BLaER1 (cell line): Measurements from ENCODE around the gene PICK1.

Experiments
- H3K27ac ChIP-seq: shearing (Covaris generic); formaldehyde crosslinking; 2 replicates; pipeline ENCODE4 v1.8.1; 2022
- H3K27me3 ChIP-seq: shearing (Covaris generic); formaldehyde crosslinking; 2 replicates; pipeline ENCODE4 v1.8.1; 2022
- H3K36me3 ChIP-seq: shearing (Covaris generic); formaldehyde crosslinking; 2 replicates; pipeline ENCODE4 v1.8.1; 2022
- H3K4me1 ChIP-seq: shearing (Covaris generic); formaldehyde crosslinking; 2 replicates; pipeline ENCODE4 v1.8.1; 2022
- H3K4me2 ChIP-seq: shearing (Covaris generic); formaldehyde crosslinking; 2 replicates; pipeline ENCODE4 v1.8.1; 2022
- H3K4me3 ChIP-seq: shearing (Covaris generic); formaldehyde crosslinking; 2 replicates; pipeline ENCODE4 v1.8.1; 2022
- H3K9ac ChIP-seq: shearing (Covaris generic); formaldehyde crosslinking; 2 replicates; pipeline ENCODE4 v1.8.1; 2022
- H3K9me3 ChIP-seq: shearing (Covaris generic); formaldehyde crosslinking; 2 replicates; pipeline ENCODE4 v1.8.1; 2022
- H4K20me1 ChIP-seq: shearing (Covaris generic); formaldehyde crosslinking; 2 replicates; pipeline ENCODE4 v1.8.1; 2022
- Cebpa-rat ChIP-seq: shearing (Covaris generic); IDR thresholded peaks from 2 replicates; pipeline ENCODE4 v1.8.1; 2022

Gene PICK1

DNA sequence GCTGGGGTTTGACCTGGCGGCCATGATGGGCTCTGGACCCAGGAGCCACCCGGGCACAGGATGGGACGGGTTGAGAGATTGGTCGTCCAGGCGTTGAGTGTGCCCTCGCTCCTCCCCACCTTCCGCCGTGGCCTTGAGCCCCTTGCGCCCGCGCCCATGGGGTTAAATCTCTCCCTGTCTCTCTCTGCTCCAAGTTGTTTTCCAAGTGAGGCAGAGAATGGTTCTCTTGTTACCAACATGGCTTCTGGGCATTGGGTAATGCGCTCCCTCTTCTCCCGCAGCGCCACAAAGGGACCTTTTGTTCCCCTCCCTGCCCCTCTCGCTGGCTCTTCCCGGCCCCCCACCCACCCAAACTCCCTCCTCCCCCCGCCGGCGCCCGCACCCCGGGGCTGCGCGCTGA is 18.8 kb upstream of the PICK1 start:
- Histone ChIP-seq H4K20me1 (no peaks in the 10 kb centered on the region), H3K27me3 (no peaks in the 10 kb centered on the region), H3K9me3 (no peaks in the 10 kb centered on the region), H3K4me2 (no peak overlapping the region), H3K4me1 (peaks cover 51% of the 10 kb centered on the region), H3K27ac (no peak overlapping the region), H3K9ac (no peak overlapping the region), H3K4me3 (no peak overlapping the region), H3K36me3 (no peaks in the 10 kb centered on the region)
- no peak for TF ChIP-seq Cebpa-rat

DNA sequence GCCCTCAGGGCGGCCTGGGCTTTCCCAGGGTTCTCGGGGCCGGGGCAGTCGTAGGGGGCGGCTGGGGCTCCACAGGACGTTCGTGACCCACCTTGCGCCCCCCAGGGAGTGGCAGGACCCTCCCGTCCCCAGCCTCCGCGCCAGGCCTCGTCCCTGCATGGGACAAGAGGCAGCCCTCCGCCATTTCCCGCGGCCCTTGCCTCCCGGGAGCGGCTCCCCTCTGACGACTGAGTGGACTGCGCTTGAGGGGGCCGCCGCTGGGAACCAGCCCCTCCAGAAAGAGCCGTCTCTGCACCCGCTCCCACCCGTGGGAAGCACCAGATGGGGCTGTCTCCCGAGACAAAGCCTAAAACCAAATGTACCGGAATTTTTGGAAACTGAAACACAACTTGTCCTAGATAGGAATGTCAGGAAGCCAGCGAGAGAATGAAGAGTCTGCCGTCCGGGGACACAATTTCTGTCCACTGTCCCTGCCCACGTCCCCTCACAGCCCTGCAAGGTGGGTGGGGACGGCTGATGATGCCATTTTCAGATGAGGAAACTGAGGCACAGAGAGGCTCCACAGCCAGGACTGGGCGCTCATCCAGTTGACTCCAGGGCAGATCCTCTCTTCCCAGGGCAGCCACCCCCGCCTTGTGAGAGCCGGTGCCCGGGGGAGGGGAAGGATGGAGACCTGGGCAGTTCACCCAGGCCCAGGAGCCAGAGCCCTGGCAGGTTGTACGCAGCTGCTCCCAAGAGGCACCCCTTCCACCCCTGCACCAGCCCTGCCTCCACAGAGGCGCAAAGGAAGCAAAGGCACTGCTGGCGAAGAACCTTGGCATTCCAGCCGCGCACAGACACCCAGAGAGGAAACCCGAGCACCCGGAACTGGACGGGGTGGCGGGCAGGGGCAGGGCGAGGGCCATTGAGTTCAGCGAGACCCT is 18.1 kb upstream of the PICK1 start:
- H3K27me3 ChIP-seq: no peaks in the 10 kb centered on the region
- H3K27ac ChIP-seq: no peak overlapping the region
- H3K4me2 ChIP-seq: no peak overlapping the region
- H3K9me3 ChIP-seq: no peaks in the 10 kb centered on the region
- no peak overlapping the region for H3K4me3 ChIP-seq
- H4K20me1 ChIP-seq: no peaks in the 10 kb centered on the region
- H3K36me3 ChIP-seq: no peaks in the 10 kb centered on the region
- TF ChIP-seq Cebpa-rat: no peak
- H3K4me1 ChIP-seq: peaks cover 44% of the 10 kb centered on the region
- H3K9ac ChIP-seq: no peak overlapping the region

- no peaks in the 10 kb centered on the region for H3K9me3 ChIP-seq
Measured at GRCh38 chr22:38040953-38041759, 16.0 kb upstream of the PICK1 start.

GRCh38 chr22:38041760-38042487 is 15.3 kb upstream of the PICK1 start:
- Histone ChIP-seq H3K36me3 (no peaks in the 10 kb centered on the region), H3K9ac (no peak overlapping the region), H3K4me1 (peaks cover 17% of the 10 kb centered on the region), H3K27ac (peak overlapping the region; percentile 2; the same call in 1 of the 2 replicates), H3K4me3 (no peak overlapping the region), H4K20me1 (no peaks in the 10 kb centered on the region), H3K4me2 (peak overlapping the region; percentile 31), H3K9me3 (no peaks in the 10 kb centered on the region), H3K27me3 (no peaks in the 10 kb centered on the region)
- no peak for TF ChIP-seq Cebpa-rat

More at GRCh38 chr22:38040953-38041759, 16.0 kb upstream of the PICK1 start:
- Histone ChIP-seq H3K4me2 (no peak overlapping the region), H3K4me3 (no peak overlapping the region), H3K9ac (no peak overlapping the region), H3K27me3 (no peaks in the 10 kb centered on the region), H3K27ac (no peak overlapping the region), H3K36me3 (no peaks in the 10 kb centered on the region), H4K20me1 (no peaks in the 10 kb centered on the region), H3K4me1 (peaks cover 24% of the 10 kb centered on the region)
- TF ChIP-seq Cebpa-rat: no peak

GRCh38 chr22:38042488-38042790 is 14.8 kb upstream of the PICK1 start:
- Histone ChIP-seq H3K9me3 (no peaks in the 10 kb centered on the region), H3K4me3 (no peak overlapping the region), H3K36me3 (no peaks in the 10 kb centered on the region), H3K4me2 (peak overlapping the region; percentile 31; the same call in 1 of the 2 replicates), H3K4me1 (peaks cover 17% of the 10 kb centered on the region), H3K27ac (peak overlapping the region; percentile 2; the same call in 1 of the 2 replicates), H4K20me1 (no peaks in the 10 kb centered on the region), H3K9ac (no peak overlapping the region), H3K27me3 (no peaks in the 10 kb centered on the region)
- TF ChIP-seq Cebpa-rat: no peak

DNA sequence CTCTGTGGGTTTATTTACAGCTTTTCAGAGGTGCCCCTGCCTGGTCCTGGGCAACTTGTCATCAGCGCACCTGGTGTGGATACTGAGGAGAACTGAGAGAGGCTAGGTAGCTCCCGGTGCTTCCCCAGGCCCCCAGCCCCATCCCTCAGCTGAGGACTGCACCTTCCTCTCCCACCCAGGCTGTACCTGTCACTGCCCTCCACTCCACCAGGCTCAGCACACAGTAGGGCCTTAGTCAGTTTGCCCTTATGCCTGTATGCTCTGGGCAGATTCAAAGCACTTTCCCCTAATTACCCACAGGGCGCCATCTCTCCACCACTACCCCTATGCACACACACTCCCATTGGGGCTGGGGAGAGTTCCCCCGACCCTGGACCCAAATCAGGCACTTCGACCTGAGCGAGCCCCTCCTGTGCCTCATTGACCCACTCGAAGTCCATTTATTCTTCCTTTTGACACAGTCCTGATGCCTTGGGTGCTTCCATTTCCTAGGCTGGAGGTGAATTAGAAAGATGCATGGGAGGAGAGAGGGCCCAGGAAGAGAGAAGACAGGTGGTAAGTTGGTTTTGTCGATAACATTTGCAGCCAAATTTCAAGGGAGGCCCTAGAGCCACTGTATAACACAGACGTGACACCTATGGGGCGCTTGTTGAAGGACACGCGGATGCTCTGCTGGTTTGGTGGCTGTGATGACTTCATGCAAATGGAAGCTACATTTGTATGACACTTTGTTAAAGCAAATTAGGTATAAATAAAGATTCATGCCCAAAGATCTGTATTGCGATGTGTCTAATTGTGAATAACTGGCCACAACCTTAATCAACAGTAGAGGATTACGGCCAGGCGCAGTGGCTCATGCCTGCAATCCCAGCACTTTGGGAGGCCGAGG is 13.8 kb upstream of the PICK1 start:
- Histone ChIP-seq H4K20me1 (no peaks in the 10 kb centered on the region), H3K9me3 (no peaks in the 10 kb centered on the region), H3K4me1 (peaks cover 17% of the 10 kb centered on the region), H3K4me3 (no peak overlapping the region), H3K36me3 (no peaks in the 10 kb centered on the region), H3K27me3 (no peaks in the 10 kb centered on the region), H3K4me2 (no peak overlapping the region), H3K27ac (no peak overlapping the region), H3K9ac (no peak overlapping the region)
- TF ChIP-seq Cebpa-rat: no peak

- Histone ChIP-seq H4K20me1 (no peaks in the 10 kb centered on the region), H3K27ac (no peak overlapping the region), H3K4me1 (peaks cover 19% of the 10 kb centered on the region), H3K9ac (no peak overlapping the region), H3K4me3 (no peak overlapping the region), H3K4me2 (no peak overlapping the region), H3K9me3 (no peaks in the 10 kb centered on the region), H3K36me3 (no peaks in the 10 kb centered on the region), H3K27me3 (no peaks in the 10 kb centered on the region)
- no peak for TF ChIP-seq Cebpa-rat
Measured at GRCh38 chr22:38046070-38046748, 11.0 kb upstream of the PICK1 start.

- peaks cover 37% of the 10 kb centered on the region for H3K4me1 ChIP-seq
- no peak overlapping the region for H3K4me3 ChIP-seq
- H3K27me3 ChIP-seq: no peaks in the 10 kb centered on the region
- H4K20me1 ChIP-seq: no peaks in the 10 kb centered on the region
- no peaks in the 10 kb centered on the region for H3K36me3 ChIP-seq
- H3K4me2 ChIP-seq: no peak overlapping the region
- no peak overlapping the region for H3K27ac ChIP-seq
- no peaks in the 10 kb centered on the region for H3K9me3 ChIP-seq
- TF ChIP-seq Cebpa-rat: no peak
- H3K9ac ChIP-seq: no peak overlapping the region
Measured at GRCh38 chr22:38049812-38050619, 7.2 kb upstream of the PICK1 start.
